NCI-H510A (cell line): Measurements from ENCODE around the gene PXMP2.
"Not testable (repeated sequence)": the region's sequence is repeated elsewhere in the genome, so short reads cannot be mapped to it uniquely, and the experiment has no call there.

Experiments
- DNase-seq: peaks from one replicate; lab custom pipeline; 2025; lab: John Stamatoyannopoulos, UW

Gene PXMP2

DNA sequence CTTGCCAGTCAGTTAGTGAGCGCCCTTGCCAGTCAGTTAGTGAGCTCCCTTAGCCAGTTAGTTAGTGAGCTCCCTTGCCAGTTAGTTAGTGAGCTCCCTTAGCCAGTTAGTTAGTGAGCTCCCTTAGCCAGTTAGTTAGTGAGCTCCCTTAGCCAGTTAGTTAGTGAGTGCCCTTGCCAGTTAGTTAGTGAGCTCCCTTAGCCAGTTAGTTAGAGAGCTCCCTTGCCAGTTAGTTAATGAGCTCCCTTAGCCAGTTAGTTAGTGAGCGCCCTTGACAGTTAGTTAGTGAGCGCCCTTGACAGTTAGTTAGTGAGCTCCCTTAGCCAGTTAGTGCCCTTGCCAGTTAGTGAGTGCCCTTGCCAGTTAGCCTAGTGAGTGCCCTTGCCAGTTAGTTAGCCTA is 7.5 kb downstream of the PXMP2 start:
- not testable (repeated sequence) for DNase-seq

DNA sequence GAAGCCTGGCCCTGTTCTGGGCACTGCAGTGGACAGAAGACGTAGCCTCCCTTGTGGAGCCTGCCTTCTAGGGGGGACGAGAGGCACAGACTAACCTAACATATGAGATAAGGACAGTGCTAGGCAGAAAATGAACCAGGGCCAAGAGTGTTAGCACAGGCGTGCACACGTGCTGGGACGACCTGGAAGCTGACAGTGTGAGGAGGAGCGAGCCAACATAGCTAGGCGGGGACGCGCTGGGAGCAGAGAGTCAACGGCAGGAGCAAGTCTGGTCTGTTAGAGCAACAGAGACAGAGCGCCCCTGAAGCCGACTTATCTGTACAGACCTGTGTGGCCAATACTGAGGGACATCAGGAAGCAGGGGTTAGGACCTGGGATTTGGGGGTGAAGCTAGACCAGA is 8.0 kb downstream of the PXMP2 start:
- no peak for DNase-seq

DNA sequence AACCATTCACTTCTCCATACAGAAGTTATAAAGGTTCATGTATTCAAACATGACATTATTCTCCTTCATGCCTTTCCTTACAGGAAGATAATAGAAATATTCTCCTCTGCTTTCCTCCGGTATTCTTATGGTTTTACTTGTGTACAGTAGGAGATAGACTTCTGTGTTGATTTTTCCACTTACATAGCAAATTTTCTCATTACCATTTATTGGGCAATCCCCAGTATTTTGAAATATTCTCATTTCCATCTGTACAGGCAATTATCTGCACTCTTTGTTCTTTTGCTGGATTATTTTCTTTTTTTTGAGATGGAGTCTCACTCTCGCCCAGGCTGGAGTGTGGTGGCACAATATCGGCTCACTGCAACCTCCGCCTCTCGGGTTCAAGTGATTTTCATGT is 11.0 kb downstream of the PXMP2 start:
- no peak for DNase-seq

DNA sequence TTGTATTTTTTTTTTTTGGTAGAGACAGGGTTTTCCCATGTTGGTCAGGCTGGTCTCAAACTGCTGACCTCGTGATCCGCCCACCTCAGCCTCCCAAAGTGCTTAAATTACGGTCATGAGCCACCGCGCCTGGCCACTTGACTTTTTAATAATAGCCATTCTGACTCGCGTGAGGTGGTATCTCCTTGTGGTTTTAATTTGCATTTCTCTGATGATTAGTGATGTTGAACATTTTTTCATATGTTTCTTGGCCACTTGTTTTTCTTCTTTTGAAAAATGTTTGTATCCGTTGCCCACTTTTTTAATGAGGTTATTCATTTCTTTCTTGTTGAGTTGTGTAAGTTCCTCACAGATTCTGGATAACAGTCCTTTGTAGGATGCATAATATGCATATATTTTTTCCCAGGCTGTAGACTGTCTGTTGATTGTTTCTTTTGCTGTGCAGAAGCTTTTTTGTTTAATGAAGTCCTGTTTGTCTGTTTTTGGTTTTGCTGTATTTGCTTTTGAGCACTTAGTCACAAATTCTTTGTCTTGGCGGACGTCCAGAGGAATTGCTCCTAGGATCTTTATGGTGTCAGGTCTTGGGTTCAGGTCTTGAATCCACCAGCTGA is 12.9 kb downstream of the PXMP2 start:
- DNase-seq: no peak

DNA sequence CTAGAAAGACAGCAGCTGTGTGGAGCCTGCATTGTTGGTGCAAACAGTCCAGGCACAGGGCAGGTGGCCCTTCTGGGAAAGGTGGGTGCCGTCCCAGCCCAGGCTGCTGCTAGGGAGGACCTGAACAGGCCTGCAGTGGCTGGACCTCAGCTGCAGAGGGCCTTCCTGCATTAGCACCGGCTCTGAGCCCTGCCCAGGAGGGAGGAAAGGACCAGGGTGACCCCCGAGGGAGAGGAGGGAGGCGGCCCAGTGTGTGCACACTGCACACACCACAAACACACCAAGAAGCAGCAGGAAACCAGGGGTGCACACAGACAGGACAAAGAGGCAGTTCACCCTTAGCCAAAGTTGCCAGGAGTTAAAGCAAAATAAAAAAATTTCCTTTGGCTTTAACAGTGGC is 15.3 kb downstream of the PXMP2 start:
- no peak for DNase-seq

DNA sequence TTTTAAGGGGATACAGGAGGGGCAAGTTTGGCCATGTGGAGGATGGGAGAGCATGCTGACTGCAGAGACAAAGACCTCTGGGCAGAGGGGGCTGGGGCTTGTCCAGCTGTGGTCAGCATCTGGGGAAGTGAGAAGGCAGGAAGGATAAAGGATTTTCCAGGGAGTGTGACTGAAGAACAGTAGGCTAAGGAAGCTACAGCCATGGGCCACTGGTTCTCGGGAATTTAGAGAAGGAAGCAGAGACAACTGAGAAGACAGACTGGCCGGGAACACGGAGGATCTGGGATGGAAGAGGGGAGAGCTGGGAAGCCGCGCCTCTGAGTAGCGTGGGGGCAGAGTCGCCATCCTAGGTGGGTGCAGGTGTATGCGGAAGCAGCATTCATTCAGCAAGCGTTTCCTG is 16.3 kb downstream of the PXMP2 start:
- no peak for DNase-seq

DNA sequence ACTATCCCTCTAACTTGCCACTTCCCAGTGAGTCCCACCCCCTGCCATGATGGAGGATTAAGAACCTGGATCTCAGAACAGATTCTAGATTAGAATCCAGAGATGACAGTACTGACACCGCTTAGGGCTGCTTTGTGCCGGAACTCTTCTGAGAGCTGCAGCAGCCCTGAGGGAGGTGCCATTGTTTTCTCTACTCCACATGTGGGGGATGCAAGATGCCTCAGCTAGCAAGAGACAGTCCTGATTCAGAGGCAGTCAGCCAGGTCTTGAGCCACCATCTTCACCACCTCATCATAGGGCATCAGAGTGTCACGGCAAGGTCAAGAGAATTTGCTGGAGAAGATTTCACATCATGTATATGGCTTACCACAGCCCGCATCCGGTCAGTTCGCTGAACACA is 19.9 kb downstream of the PXMP2 start:
- DNase-seq: no peak

DNA sequence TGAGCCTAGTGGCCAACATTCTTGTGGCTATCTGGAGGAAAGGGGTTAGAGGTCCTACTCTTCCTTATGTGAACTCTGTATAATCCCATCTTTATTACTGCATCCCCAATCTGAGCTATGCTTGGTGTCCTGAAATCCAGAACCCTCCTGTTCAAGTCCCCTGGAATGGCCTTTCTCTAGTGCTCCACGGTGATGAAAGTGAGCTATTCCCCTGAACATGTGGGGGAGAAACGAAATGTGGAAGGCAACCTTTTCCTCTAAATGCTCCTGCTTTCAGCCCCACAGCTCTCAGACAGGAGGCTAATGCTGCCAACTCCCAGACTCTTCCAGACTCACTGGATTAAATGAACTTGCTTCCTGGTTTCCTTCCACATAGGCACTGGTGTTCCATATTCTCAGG is 20.8 kb downstream of the PXMP2 start:
- no peak for DNase-seq

DNA sequence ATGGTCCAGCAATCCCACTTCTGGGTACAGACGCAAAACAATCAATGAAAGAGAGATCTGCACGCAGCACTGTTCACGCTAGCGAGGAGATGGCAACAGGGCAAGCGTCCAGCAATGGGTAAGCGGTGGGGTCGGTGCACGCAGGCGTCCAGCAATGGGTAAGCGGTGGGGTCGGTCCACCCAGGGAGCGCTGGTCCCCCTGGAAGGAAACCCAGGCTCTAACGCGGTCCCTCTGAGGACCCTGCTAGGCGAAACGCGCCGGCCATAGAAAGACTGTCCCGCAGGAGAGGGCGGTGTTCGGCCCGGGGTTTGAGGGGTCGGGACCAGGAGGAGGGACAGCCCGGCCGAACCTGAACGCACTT is 22.6 kb downstream of the PXMP2 start:
- no peak for DNase-seq

DNA sequence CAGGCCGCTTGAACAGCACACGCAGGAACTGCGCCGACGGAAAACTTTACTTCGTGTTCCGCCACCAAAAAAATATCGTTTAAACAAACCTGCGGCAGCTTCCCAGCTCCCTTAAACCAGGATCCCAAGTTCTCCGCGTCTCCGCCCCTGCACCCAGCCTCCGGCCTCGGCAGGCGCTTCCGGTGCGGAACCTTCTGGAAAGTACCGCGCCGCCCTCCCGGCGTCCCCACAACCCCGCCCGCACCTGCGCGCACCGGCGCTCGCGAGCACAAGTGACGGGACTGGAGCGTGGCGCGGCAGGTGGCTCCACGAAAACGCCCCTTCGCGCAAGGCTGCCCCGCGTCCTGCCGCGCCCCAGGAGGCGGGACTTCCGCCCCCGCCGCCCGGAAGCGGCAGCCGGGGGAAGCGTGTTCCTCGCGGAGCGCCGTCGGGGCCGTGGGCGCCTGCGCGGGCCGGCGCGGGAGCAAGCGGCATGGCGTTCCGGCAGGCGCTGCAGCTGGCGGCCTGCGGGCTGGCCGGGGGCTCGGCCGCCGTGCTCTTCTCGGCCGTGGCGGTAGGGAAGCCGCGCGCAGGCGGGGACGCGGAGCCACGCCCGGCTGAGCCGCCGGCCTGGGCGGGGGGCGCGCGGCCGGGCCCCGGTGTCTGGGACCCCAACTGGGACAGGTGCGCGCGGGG is 23.2 kb downstream of the PXMP2 start, which contains the start of gene PGAM5:
Gene PGAM5, plus strand, starts transcription at position 438 of the 675 bp plus-strand sequence. Its CDS starts 35 bp downstream, at position 473.
- DNase-seq: peak; percentile 78

DNA sequence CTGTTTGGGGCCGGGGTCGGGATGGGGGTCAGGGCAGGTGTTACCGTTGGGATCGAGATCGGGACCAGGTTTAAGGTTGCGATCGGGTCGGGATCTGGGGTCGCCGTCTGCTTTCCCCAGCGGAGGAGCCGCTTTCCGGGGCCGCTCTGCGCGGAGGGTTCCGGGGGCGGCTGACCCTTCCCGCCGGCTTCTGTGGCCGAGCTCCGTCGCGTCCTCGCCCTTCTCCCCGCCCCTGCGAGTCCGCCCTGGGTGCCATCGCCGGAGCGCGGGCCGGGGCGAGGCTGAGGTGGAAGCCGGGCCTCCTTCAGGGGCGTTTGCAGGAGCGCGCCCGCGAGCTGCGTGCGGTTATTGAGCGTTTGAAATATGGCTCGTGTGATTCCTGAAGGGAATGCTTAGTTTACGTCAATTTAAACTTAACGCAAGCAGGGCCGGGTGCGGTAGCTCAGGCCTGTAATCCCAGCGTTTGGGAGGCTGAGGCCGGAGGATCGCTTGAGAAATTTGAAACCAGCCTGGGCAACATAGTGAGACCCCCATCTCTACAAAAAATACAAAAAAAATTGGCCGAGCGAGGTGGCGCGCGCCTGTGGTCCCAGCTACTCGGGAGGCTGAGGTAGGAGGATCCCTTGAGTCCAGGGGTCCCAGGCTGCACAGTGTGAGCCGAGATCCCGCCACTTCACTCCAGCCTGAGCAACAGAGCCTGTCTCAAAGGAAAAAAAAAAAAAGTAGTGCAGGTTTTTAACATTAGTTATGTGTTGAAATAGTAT is 23.9 kb downstream of the PXMP2 start:
- DNase-seq: peak; percentile 27

DNA sequence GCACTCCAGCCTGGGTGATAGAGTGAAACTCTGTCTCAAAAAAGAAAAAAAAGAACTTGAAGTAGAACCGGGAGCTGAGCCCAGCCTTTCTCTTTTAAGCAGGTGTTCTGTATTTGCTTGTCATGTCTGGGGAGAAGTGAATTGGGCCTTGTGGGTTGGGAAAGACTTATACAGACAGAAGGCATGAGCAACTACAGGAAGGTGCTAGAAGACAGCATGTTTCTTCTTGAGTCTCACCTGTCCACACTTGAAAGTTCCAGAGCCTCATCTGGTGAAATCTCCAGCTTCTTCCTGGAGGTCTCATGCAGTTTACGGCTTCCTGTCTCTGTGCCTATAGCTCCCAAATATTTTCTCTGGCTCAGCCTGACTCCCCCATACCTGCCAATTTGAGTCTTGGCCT is 25.7 kb downstream of the PXMP2 start:
- DNase-seq: no peak

DNA sequence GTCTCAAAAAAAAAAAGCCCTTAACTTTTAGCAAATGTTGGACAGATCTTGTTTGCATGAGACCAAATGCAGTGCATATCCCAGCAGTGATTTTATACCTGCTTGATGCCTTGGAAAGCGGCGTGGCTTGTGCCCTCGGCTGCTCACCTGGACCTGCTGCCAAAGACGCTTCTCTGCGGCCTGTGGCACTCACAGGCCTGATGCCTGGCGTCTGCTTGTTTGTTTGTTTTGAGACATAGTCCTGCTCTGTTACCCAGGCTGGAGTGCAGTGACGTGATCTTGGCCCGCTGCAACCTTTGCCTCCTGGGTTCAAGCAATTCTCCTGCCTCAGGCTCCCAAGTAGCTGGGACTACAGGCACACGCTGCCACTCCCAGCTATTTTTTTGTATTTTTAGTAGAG is 28.5 kb downstream of the PXMP2 start:
- DNase-seq: no peak

DNA sequence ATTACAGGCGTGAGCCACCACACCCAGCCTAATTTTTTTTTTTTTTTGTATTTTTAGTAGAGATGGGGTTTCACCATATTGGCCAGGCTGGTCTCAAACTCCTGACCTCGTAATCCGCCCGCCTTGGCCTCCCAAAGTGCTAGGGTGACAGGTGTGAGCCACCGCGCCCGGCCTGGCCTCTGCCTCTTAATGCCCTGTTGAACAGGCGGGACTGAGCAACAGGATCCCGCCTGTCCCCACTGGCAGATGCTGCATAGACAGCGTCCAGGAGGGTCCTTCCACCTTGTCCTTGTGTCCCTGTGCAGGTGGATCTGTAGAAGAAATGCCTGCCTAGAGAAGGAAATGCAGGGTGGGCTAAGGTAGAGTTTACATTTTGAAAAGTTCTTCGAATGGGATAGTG is 29.0 kb downstream of the PXMP2 start:
- DNase-seq: no peak

DNA sequence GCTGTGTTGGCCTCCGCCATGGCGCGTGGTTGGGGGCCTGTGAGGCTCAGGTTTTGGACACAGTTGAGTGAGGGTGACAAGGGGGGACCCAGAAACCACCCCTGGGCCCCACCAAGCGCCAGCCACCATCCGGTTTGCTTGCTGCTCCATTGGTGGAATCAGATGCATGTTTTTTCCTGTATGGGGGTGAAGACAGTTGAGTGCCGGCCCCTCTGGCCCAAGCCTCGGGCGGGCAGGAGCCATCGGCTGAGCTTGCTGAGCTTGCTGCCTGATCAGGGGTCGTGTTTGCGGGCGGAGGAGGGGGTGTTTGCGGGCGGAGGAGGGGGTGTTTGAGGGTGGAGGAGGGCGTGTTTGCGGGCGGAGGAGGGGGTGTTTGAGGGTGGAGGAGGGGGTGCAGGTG is 29.6 kb downstream of the PXMP2 start:
- DNase-seq: no peak

DNA sequence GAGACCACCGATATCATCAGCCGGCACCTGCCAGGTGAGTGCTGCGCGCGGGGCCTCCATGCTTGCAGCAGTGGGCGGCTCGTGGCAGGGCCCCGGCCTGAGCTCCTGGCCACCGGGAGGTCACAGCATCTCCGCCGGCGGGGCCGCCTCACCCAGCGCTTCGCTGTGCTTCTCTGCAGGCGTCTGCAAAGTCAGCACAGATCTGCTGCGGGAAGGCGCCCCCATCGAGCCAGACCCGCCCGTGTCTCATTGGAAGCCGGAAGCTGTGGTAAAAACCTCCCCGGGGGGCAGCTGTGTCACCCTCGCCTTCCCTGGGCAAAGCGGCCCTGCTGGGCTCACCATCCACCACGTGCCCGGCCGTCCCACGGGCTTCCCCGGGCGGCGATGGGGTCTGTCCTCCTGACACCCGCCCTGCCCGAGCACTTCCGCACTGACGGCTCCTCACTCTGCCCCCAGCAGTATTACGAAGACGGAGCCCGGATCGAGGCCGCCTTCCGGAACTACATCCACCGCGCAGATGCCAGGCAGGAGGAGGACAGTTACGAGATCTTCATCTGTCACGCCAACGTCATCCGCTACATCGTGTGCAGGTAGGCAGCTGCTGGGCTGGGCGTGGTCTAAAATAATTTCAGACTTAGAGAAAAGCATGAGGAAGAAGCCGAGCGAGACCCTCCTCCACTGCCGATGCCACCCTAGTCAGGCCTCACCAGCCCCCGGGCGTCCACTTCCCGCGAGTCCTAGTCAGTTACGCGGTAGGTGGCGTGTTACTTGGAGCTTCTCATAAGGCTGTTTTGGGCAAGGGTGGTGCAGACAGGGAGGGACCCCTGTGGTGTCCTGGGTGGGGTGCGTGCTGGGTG is 30.4 kb downstream of the PXMP2 start:
- no peak for DNase-seq

DNA sequence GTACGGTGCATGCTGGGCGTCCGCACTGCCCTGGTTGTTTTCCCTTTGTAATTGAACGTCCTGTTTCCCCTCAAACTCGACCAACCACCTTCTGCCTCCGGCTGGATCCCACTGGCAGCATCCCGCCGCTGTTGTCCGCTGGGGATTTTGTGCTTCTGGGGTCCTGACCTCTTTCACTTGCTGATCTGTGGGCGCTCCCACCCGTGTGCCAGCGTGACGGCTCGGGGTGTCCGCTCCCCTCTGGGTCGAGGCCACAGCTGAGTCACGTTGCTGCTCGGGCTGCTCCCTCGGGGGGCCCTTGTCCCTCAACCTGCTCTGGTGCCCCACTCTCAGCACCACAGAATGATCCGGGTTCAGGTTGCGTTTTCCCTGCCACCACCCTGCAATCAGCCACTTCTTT is 31.3 kb downstream of the PXMP2 start:
- DNase-seq: no peak

DNA sequence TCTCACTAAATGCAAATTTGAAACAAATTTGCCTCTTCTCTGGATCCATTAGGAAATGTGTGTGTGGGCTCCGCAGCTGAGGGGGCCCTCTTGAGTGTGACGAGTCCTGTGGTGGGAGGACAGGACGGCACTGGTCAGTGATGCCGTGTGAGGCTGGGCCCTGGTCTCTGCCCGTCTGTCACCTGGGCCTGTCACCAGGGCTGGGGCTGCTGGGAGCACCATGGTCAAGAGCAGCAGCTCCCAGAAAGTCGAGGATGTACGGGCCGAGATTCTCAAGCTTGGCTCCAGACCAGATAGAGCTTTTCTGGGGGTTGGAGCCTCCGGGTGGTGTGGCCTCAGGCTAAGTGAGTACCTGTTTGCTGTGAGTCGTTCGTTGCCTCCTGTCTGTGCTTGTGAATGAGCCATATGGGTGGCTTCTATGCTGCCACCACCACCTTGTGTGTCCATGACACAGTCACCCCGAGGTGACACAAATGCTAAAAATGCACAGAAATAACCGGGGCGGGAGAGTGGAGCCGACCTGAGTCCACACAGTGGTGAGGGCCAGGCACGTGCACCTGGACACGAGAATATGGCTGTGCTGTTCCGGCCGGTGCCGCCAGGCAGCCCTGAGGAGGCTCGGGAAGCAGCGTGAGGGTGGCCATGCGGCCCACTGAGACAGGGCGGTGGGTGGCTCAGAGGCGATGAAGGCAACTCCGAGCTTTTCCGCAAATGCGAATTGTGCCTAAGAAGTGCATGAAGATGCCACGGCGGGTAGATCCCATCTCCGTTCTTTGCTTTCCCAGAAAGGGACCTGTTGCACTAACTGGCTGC is 32.0 kb downstream of the PXMP2 start:
- no peak for DNase-seq

DNA sequence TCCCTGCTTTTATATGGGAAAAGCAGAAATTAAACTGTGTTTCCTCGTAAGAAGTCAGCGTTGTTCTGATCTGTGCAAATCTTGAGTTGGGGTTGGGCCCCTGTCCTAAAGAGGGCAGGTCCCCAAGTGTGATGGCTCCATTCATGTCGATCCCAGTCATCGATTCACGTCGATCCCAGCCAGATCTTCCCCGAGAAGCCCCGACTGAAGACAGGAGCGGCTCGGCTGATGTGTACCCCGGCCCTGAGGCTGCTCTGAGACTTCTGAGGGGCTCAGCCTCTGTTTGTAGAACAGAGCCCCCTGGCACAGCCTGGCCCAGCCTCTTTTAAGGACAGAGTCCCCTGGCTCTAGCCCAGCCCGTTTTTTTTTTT is 32.6 kb downstream of the PXMP2 start:
- no peak for DNase-seq

DNA sequence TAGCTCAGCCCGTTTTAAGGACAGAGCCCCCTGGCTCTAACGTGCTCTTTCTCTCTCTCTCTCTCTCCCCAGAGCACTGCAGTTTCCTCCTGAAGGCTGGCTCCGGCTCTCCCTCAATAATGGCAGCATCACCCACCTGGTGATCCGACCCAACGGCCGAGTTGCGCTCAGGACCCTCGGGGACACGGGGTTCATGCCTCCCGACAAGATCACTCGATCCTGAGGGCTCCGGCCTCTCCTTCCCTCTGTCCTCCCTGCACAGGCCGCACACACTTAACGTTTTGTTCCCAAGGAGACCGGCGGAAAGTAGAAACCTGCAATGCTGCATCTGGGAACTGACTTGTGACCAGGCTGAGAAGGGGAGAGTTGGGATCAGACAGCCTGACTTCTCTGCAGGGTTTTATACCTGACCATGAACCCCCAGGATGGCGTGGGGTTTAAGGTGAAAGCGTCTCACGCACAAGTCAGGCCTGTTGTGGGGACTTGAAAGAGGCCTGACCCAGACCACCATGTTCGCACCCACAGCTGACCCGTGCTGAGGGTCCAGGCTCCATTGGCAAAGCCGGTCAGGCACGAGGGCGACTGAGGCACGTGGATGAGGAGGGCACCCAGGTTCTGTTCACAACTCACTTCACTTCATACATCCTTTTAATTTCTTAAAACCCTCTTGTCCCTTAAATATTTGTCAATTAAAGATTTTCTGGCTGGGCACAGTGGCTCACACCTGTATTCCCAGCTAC is 33.4 kb downstream of the PXMP2 start:
- no peak for DNase-seq
